Effector memory CD8-positive, alpha-beta T cell (primary cell): ENCODE results near the gene NUB1.

Source experiments
- ATAC-seq: fragments of 150-1000 bp; cut with Tn5 transposase; replicated peaks from 2 replicates; pipeline ENCODE4 v1.10.0; 2021; ENCODE audit warnings: mild to moderate bottlenecking, moderate library complexity
- DNase-seq, 3 experiments: peaks; one replicate each; pipeline ENCODE4 v3.0.0; 2021
- H3K27ac Mint-ChIP-seq, 2 donors: one replicate each; pipeline ENCODE4 v1.8.0; 2022; ENCODE audit warnings: mild to moderate bottlenecking in 2 of 2, mixed read lengths in 2 of 2, moderate library complexity in 2 of 2
- H3K27me3 Mint-ChIP-seq, 2 donors: one replicate each; pipeline ENCODE4 v1.8.0; 2022; ENCODE audit warnings: mixed read lengths in 2 of 2
- H3K36me3 Mint-ChIP-seq: one replicate; pipeline ENCODE4 v1.8.0; 2022; ENCODE audit warnings: mild to moderate bottlenecking, moderate library complexity, mixed read lengths; ENCODE audit not compliant: insufficient read depth
- H3K4me1 Mint-ChIP-seq, 2 donors: one replicate each; pipeline ENCODE4 v1.8.0; 2022; ENCODE audit warnings: low read depth in 2 of 2, mixed read lengths in 2 of 2
- H3K4me3 Mint-ChIP-seq, 2 donors: one replicate each; pipeline ENCODE4 v1.8.0; 2022; ENCODE audit warnings: mild to moderate bottlenecking in 2 of 2, mixed read lengths in 2 of 2, moderate library complexity in 2 of 2
- H3K9me3 Mint-ChIP-seq, 2 donors: one replicate each; pipeline ENCODE4 v1.8.0; 2022; ENCODE audit warnings: mixed read lengths in 2 of 2

Gene NUB1

DNA sequence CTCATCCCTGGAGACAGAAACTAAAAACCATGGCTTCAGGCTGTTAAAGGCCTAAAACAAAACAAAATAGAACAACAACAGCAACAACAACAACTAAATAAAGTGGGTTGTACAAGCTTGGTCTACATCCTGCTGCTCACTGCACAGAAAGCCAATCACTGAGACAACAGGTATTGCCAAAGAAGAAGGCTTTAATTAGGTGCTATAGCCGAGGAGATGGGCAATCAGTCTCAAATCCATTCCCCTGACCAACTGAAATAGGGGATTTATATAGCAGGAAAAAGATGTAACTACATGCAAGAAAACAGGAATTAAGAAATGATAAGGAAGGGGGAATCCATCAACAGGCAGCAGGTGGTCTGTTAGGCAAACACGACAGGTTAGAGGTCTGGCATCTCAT lies 22.4 kb upstream of the NUB1 start:
- no peak for DNase-seq
- Mint-ChIP-seq H3K9me3 (peaks cover 5 to 11% of the 10 kb centered on the region in 2 donors), H3K4me3 (no peak overlapping the region), H3K36me3 (no peaks in the 10 kb centered on the region), H3K4me1 (no peaks in the 10 kb centered on the region), H3K27me3 (no peaks in the 10 kb centered on the region), H3K27ac (no peak overlapping the region)
- no peak for ATAC-seq

DNA sequence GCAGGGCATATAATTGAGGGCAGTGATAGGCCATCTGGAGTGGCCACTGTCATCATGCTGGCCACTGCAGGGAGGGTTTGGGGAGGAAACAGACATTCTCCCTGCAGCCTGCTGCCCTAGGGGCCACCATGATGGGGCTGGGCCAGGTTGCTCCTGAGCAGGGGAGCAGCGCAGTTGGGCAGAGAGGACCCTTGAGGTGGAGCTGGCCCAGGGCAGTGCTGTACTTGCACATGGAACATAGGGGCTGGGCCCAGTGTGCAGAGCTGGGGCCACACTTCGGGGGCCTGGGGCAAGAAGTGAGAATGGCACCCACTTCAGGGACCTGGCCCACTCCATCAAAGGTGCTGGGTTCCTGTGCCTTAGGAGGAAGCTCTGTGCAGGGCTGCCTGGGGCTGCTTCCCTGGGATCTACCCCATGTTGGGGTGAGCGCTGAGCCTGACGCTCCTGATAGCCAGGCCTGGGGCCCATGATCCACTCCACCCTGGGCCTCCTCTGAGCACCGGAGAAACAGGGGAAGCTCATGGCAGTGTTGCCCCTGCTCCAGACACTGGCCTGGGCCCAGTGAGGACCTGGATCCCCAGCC lies 21.3 kb upstream of the NUB1 start:
- H3K4me3 Mint-ChIP-seq, result no peak overlapping the region
- no peak for ATAC-seq
- H3K9me3 Mint-ChIP-seq, result peaks cover 5 to 11% of the 10 kb centered on the region in 2 donors
- H3K27me3 Mint-ChIP-seq, result no peaks in the 10 kb centered on the region
- H3K4me1 Mint-ChIP-seq, result no peaks in the 10 kb centered on the region
- no peaks in the 10 kb centered on the region for H3K36me3 Mint-ChIP-seq
- no peak for DNase-seq
- H3K27ac Mint-ChIP-seq, result no peak overlapping the region

DNA sequence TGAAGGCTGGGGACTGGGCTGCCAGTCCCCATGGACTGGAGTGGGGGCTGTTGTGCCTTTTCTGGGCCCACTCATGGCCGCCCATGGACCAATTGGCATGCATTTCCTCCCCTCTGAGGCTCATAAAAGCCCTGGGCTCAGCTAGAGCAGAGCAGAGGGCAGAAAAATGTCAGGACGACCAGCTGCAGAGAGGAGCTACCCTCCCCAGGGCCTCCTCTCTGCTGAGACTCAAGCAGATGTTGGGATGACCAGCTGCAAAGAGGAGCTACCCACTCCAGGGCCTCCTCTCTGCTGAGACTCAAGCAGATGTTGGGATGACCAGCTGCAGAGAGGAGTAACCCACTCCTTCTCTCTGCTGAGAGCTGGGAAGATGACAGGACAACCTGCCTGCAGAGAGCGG lies 20.3 kb upstream of the NUB1 start:
- Mint-ChIP-seq H3K36me3 (no peaks in the 10 kb centered on the region), H3K4me1 (no peaks in the 10 kb centered on the region), H3K27ac (no peak overlapping the region), H3K4me3 (no peak overlapping the region), H3K27me3 (no peaks in the 10 kb centered on the region), H3K9me3 (peaks cover 5 to 11% of the 10 kb centered on the region in 2 donors)
- DNase-seq (no peak), ATAC-seq (no peak)

DNA sequence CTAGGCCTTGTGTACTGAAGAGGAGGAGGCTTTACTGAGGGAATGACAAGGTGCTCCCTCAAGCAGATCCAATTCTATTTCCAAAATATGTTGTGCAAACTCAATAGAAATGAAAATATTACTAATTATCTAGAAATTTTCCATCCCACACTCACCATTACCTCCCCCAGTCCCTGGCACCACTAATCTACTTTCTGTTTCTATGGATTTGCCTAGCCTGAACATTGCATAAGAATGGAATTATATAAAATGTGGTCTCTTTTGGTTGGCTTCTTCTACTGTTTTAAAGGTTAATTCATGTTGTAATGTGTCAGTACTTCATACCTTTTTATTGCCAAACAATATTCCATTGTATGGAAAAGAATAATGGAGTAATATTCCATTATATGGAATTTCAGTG lies 18.7 kb upstream of the NUB1 start:
- H3K9me3 Mint-ChIP-seq, result peaks cover 5 to 11% of the 10 kb centered on the region in 2 donors
- no peaks in the 10 kb centered on the region for H3K4me1 Mint-ChIP-seq
- ATAC-seq (no peak), DNase-seq (no peak)
- H3K27me3 Mint-ChIP-seq, result no peaks in the 10 kb centered on the region
- H3K36me3 Mint-ChIP-seq, result no peaks in the 10 kb centered on the region
- H3K27ac Mint-ChIP-seq, result no peak overlapping the region
- no peak overlapping the region for H3K4me3 Mint-ChIP-seq

DNA sequence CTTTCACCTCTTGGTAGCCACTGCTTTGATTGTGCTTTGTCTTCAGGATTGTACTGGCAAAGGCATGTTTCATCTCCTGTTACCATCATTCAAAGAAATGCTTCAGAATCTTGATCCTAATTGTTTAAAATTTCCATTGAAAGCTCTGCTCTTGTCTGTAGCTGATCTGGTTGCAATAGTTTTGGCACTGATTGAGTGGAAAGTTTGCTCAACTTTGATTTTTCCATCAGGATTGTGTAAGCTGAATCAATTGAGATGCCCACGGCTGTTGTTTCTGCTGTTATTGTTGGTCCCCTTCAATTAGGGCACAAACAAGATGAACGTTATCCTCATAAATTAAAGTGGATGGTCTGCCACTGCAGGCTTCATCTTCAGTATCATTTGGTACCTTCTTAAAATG lies 14.6 kb upstream of the NUB1 start:
- Mint-ChIP-seq H3K27ac (no peak overlapping the region), H3K9me3 (no peaks in the 10 kb centered on the region), H3K4me1 (no peaks in the 10 kb centered on the region), H3K27me3 (no peaks in the 10 kb centered on the region), H3K4me3 (no peak overlapping the region), H3K36me3 (no peaks in the 10 kb centered on the region)
- no peak for ATAC-seq
- no peak for DNase-seq

DNA sequence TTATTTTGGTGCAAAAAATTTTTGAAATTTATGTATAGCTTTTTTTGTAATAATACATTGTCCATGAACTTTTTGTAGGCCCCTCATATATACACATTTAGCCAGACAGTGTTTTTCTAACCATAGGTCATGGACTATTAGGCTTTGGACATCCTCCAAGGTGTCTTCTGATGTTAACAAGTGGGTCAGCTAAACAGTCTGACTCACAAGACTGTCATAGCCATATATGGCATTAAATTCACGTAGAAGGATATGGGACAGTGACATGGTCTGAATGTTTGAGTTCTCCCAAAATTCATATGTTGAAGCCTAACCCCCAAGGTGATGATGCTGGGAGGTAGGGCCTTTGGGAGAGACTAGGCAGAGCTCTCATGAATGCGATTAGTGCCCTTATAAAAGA lies 14.0 kb upstream of the NUB1 start:
- no peak for DNase-seq
- H3K9me3 Mint-ChIP-seq, result no peaks in the 10 kb centered on the region
- H3K36me3 Mint-ChIP-seq, result no peaks in the 10 kb centered on the region
- H3K27ac Mint-ChIP-seq, result no peak overlapping the region
- H3K4me1 Mint-ChIP-seq, result no peaks in the 10 kb centered on the region
- H3K4me3 Mint-ChIP-seq, result no peak overlapping the region
- ATAC-seq, result no peak
- no peaks in the 10 kb centered on the region for H3K27me3 Mint-ChIP-seq

DNA sequence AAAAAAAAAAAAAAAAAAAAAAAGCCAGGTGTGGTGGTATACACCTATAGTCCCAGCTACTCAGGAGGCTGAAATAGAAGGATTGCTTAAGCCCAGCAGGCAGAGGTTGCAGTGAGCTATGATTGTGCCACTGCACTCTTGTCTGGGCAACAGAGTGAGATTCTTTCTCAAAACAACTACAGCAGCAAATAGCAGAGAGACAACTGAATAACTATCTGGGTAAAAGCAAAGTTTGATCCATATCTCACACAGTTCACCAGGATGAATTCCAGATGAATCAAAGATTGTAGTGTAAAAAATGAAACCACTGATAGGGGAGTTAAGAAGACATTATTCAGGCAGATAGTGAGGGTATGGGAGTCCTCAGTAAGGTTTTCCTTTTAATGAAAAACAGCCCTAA lies 11.4 kb upstream of the NUB1 start:
- DNase-seq (no peak), ATAC-seq (no peak)
- Mint-ChIP-seq H3K36me3 (no peaks in the 10 kb centered on the region), H3K4me3 (no peak overlapping the region), H3K27ac (no peak overlapping the region), H3K9me3 (no peaks in the 10 kb centered on the region), H3K27me3 (peaks cover 0 to 5% of the 10 kb centered on the region in 2 donors), H3K4me1 (no peaks in the 10 kb centered on the region)

DNA sequence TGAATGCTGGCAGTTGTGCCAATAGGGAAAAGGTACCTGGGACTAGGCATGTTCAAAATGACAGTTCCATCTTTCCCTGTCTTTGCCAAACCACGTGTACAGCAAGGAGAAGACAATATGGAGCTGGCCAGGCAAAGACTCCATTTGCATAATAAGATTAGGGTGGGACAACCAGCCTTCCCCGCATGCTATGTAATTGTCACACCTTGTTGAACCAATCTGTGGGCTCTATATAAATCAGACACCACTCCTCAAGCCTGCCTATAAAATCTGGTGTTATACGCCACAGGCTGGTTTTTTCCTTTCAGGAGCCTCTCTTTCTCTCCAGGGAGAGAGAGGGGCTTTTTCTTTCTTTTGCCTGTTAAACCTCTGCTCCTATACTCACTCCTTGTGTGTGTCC lies 11.0 kb upstream of the NUB1 start:
- H3K4me3 Mint-ChIP-seq, result no peak overlapping the region
- no peaks in the 10 kb centered on the region for H3K4me1 Mint-ChIP-seq
- no peak for ATAC-seq
- no peaks in the 10 kb centered on the region for H3K9me3 Mint-ChIP-seq
- DNase-seq, result no peak
- no peaks in the 10 kb centered on the region for H3K36me3 Mint-ChIP-seq
- no peak overlapping the region for H3K27ac Mint-ChIP-seq
- peaks cover 0 to 5% of the 10 kb centered on the region in 2 donors for H3K27me3 Mint-ChIP-seq

DNA sequence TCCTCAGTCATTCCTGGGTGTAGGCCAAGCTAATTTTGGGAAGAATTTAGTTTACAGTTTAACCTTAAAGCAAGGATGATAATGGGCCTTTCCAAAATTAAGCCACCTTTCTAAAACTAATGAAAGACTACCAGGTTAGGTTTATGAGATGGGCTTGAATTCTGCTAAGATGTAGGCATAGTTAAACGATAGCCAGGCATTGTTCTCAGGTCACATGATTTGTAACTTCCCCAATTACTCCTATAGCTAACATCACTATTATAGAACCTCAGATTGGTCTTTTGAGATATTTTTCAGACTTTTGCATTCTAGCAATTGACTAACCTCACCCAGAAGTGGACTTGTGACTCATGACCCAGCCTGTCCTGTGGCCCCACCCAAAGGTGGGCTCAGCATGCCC lies 7.0 kb upstream of the NUB1 start:
- peaks cover 0 to 5% of the 10 kb centered on the region in 2 donors for H3K27me3 Mint-ChIP-seq
- H3K36me3 Mint-ChIP-seq, result peaks cover 4% of the 10 kb centered on the region
- no peak overlapping the region for H3K27ac Mint-ChIP-seq
- ATAC-seq (no peak), DNase-seq (no peak)
- H3K4me1 Mint-ChIP-seq, result peaks cover under 1% of the 10 kb centered on the region in 2 donors
- H3K4me3 Mint-ChIP-seq, result no peak overlapping the region
- no peaks in the 10 kb centered on the region for H3K9me3 Mint-ChIP-seq

DNA sequence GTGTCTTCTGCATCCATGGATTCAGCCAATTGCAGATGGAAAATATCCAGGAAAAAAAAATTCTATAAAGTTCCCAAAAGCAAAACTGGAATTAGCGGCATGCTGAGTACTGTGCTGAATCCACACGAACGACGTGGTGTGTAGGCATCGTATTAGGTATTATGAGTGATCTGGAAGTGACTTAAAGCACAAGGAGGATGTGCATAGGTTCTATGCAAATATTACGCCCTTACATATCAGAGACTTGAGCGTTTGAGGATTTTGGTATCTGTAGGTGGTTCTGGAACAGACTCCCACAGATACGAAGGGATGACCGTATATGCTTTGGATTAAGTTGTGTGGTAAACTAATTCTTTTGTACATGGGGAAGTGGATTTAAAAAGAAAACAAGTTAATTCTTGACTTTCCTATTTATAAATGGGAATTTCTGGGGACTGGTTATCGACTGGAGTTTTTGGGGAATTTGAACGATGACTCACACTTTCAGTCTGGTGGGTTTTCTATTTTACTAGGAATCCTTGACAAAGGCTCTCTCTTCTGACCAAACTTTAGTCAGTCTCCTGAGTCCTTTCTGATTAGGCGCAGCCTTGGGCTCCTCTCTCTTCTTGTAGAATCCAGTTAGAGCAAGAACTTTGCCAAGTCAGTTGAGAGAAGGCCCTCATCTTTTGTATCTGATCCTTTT lies 5.4 kb upstream of the NUB1 start:
- Mint-ChIP-seq H3K4me1 (peaks cover 15% of the 10 kb centered on the region in 2 donors), H3K4me3 (no peak overlapping the region), H3K27ac (no peak overlapping the region), H3K36me3 (peaks cover 9% of the 10 kb centered on the region), H3K27me3 (peaks cover 0 to 5% of the 10 kb centered on the region in 2 donors), H3K9me3 (no peaks in the 10 kb centered on the region)
- DNase-seq (no peak), ATAC-seq (no peak)

DNA sequence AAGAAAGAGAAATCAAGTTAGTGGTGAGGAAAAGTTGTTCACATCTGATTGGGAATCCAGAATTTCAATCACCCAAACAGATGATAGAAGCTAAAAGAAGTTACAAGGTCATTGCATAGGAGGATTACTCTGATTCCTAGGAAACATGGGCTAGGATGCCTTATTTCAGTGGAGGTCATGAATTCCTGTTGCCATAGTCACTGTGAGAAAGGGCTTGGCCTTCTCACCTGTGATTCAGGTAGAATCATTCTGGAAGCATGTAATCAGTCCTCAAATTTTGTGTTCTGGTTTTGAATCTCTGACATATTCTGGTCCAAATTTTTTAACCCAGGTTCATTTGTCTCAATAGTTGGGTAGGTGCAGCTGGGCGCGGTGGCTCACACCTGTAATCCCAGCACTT lies 4.3 kb upstream of the NUB1 start:
- DNase-seq, result no peak
- H3K9me3 Mint-ChIP-seq, result no peaks in the 10 kb centered on the region
- no peak overlapping the region for H3K4me3 Mint-ChIP-seq
- peaks cover 17% of the 10 kb centered on the region for H3K36me3 Mint-ChIP-seq
- no peak overlapping the region for H3K27ac Mint-ChIP-seq
- no peak for ATAC-seq
- H3K27me3 Mint-ChIP-seq, result peaks cover 0 to 5% of the 10 kb centered on the region in 2 donors
- peaks cover 15% of the 10 kb centered on the region in 2 donors for H3K4me1 Mint-ChIP-seq

DNA sequence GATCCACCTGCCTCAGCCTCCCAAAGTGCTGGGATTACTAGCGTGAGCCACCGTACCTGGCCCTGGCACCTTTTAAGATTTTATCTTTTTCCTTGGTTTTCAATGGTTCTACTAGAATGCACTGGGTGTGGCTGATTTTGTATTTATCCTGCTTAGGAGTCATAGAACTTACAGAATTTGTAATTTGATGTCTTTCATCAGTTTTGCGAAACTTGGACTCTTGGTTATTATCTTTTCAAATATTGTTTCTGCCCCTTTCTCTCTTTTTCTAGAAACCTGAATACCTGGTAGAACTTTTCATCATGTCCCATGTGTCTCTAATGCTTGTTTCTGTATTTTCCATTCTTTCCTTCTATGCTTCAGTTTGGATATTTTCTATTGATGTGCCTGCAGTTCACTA lies 2.8 kb upstream of the NUB1 start:
- no peaks in the 10 kb centered on the region for H3K27me3 Mint-ChIP-seq
- ATAC-seq (no peak), DNase-seq (no peak)
- H3K9me3 Mint-ChIP-seq, result no peaks in the 10 kb centered on the region
- no peak overlapping the region for H3K4me3 Mint-ChIP-seq
- peak overlapping the region in 1 of 2 donors; percentile 89 for H3K27ac Mint-ChIP-seq
- peaks cover 22% of the 10 kb centered on the region for H3K36me3 Mint-ChIP-seq
- peaks cover 21 to 24% of the 10 kb centered on the region in 2 donors for H3K4me1 Mint-ChIP-seq

DNA sequence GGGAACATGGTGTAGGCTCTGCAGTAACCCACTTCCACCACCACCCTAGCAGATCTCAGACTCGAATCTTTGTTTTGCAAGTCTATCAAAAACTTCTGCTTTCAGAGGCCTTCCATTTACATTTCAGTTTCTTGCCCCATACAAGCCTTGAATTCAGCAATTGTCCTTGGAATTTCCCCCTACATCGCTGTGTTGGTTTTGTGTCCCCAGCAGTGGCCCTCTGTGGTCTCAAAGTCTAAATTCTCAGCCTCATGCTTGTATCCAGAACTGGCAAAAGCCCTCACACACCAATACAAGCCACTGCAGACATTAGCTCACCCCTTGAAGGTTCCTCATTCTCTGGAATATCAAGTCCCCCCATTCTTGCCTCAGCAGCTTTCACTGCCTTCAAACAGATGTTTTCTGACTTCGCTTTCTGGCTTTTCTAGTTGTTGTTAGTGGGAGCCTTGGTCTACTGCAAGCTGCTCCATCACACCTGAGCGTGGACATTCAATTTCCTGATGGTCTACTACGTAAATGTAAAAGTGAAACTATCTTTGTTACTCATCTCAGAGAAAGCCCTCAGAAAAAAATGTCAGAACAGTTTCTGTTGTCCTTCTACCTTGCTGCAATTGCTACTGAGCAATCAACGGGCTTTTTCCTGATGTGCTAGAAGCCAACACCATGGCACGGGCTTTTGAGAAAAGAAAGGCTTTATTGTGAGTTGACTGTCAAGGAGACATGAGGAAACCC lies 1.8 kb upstream of the NUB1 start:
- no peaks in the 10 kb centered on the region for H3K9me3 Mint-ChIP-seq
- H3K4me3 Mint-ChIP-seq, result peak overlapping the region; percentile 76 to 88
- H3K4me1 Mint-ChIP-seq, result peaks cover 21 to 24% of the 10 kb centered on the region in 2 donors
- no peaks in the 10 kb centered on the region for H3K27me3 Mint-ChIP-seq
- DNase-seq (no peak), ATAC-seq (peak; percentile 17)
- H3K36me3 Mint-ChIP-seq, result peaks cover 27% of the 10 kb centered on the region
- H3K27ac Mint-ChIP-seq, result peak overlapping the region; percentile 73 to 89

DNA sequence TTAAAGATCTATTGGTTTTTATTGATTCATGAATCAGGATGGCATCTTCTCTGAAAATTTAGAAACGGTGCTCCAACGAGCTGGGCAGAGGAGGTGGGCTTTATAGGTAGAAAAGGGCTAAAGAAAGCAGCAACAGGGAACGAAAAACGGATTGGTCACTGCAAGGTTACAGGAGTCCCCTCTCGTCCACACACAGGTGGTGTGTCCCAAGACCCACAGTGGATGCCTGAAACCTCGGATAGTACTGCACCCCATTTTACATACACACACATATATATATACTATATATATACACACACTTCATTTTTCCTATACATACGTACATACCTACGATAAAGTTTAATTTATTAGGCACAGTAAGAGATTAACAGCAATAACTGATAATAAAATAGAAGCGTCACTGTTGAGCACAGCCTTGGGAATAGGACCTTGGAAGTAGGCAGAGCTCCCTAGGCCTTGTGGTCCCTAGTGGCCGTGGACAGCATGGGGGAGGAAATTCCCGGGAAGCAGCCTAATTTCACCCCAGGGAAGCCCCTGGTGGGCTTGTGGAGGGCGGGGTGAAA lies 737 bp upstream of the NUB1 start:
- Mint-ChIP-seq H3K4me3 (peak overlapping the region; percentile 76 to 88), H3K4me1 (peaks cover 21 to 24% of the 10 kb centered on the region in 2 donors), H3K27ac (peak overlapping the region; percentile 69 to 89), H3K9me3 (no peaks in the 10 kb centered on the region), H3K27me3 (no peaks in the 10 kb centered on the region), H3K36me3 (peaks cover 36% of the 10 kb centered on the region)
- DNase-seq, result no peak
- ATAC-seq, result no peak
